ENCODE measurements around the gene HOXD8.

Gene HOXD8

DNA sequence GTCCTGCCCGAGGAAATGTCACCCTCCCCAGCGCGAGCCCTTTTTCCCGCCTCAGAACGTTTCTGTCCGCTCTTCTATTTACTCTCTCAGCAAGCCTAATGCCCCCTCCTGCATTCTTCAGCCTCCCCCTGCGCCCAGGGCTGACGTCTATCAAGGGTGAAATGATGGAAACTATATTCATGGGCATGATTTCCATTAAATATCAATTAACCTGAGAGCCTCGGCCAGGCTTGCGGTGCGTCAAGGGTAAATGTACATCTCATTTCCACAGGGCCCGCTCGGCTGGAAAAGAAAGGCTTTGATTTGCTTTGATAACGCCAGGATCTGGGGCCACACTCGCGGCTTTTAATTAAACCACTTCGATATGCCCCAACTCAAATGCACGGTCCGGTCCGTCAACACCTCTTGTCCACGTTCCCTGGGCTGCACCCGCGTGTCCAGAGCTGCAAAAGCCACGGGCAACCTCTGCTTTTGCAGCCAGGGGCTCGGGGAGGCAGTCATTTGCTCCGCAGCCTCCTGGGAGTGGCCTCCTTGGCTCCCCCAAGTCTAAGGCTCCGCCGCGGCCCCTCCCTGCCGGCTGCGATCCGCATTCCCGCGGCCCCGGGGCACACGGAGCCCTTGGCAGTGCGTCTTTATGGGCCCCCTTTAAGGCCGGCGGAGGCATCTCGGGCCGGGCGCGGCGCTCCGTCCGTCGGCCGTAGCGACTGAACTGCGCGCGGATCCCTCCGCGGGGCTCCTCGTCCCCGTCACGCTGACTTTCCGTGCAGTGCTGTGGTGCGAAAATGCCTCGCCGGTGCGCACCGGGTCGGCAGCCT, at the start of gene HOXD8:
TSS of gene HOXD8 (plus strand) at position 724 of the 815 bp plus-strand sequence. CDS start 662 bp downstream, outside the sequence.
- no peak for DNase-seq (ENCODE audit: low spot score)
- TF ChIP-seq, protein P1, sequence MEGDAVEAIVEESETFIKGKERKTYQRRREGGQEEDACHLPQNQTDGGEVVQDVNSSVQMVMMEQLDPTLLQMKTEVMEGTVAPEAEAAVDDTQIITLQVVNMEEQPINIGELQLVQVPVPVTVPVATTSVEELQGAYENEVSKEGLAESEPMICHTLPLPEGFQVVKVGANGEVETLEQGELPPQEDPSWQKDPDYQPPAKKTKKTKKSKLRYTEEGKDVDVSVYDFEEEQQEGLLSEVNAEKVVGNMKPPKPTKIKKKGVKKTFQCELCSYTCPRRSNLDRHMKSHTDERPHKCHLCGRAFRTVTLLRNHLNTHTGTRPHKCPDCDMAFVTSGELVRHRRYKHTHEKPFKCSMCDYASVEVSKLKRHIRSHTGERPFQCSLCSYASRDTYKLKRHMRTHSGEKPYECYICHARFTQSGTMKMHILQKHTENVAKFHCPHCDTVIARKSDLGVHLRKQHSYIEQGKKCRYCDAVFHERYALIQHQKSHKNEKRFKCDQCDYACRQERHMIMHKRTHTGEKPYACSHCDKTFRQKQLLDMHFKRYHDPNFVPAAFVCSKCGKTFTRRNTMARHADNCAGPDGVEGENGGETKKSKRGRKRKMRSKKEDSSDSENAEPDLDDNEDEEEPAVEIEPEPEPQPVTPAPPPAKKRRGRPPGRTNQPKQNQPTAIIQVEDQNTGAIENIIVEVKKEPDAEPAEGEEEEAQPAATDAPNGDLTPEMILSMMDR (IDR thresholded peaks at IDR 0.05; ENCODE audit: extremely low read depth, insufficient read depth, missing control alignments): no peak
- in situ Hi-C loops (cut with MboI; ENCODE audit: low pct_unique_long_range_greater_than_20kb, low sequenced_read_pairs, unreplicated experiment): loop anchor here (10.0 kb wide), 1 partner anchor 1026 kb away; no protein-coding TSS in a partner anchor

DNA sequence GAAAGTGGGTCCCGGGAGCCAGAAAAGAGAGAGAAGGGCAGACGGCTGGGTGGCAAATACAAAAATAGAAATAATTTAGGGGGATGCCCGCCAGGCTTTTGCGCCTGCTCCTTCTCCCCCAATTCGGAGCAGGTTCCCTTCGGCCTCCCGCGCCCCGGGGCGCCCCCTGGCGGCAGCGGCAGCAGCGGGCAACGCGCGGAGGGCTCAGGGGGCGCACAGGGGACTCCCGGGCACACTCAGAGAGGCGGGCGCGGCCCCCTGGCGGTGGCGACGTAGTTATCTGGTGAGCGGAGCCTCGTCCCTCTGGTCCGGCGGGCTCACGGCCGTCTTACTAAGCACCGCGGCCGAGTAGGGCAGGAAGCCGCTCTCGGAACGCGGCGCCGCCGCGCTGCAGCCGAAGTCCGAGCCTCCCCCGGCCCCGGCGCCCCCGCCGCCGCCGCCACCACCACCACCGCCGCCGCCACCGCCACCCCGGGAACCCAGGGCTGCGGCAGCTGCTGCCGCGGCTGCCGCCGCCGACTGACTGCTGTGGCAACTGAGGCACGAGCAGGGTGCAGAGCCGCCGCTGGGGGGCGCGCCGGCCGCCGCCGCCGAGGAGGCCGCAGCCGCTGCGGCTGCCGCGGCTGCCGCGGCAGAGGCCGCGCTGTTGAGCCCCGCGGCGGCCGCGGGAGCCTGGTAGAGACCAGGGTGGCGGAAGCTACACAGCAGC, 49.5 kb upstream of the HOXD8 start:
- TF ChIP-seq, protein P1 (IDR thresholded peaks at IDR 0.05; ENCODE audit: extremely low read depth, insufficient read depth, missing control alignments): peak; percentile 56
- in situ Hi-C loops (cut with MboI; ENCODE audit: low pct_unique_long_range_greater_than_20kb, low sequenced_read_pairs, unreplicated experiment): loop anchor here (25.0 kb wide), 2 partner anchors 393 to 1743 kb away; partner anchors contain the start of gene SP9
- peak; percentile 69 for DNase-seq (ENCODE audit: low spot score)

DNA sequence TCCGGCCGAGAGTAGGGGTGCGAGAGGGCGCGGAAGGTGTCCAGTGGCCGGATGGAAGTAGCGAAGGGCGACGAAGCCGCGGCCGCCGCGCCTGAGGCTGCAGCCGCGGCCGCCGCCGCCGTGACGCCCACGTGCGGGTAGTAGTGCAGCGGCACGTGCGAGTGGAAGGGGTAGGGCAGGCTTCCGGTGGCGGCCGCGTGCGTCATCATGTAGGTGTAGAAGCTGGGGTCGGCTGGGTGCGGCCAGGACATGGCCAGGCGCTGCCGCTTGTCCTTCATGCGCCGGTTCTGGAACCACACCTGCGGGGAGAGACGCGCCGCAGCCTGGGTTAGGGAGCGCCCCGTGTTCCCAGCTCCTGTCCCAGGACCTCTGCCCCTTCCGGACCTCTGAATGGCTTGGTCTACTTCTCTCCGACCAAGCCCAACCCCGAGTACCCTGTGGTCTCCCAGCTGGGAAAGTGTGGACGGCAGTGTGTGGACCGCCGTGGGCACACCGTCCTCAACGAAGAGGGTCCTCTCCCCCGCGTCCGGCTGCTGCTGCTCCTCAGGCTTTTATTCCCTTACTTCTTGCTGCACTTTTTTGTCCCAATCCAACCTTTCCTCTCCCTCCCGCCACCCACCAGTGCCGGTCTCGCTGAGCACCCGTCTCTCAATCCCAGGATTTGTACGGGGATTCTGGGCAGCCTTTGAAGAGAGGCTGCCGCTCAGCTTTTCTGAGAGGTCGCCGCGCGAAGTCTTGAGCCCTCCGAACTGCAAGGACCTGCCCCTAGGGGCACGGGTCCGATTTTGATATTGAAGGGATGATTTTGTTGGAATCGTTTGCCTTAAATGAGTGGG, 48.7 kb upstream of the HOXD8 start:
- TF ChIP-seq, protein P1 (IDR thresholded peaks at IDR 0.05; ENCODE audit: extremely low read depth, insufficient read depth, missing control alignments): no peak
- peak; percentile 38 for DNase-seq (ENCODE audit: low spot score)
- in situ Hi-C loops (cut with MboI; ENCODE audit: low pct_unique_long_range_greater_than_20kb, low sequenced_read_pairs, unreplicated experiment): loop anchor here (25.0 kb wide), 2 partner anchors 393 to 1743 kb away; partner anchors contain the start of gene SP9

DNA sequence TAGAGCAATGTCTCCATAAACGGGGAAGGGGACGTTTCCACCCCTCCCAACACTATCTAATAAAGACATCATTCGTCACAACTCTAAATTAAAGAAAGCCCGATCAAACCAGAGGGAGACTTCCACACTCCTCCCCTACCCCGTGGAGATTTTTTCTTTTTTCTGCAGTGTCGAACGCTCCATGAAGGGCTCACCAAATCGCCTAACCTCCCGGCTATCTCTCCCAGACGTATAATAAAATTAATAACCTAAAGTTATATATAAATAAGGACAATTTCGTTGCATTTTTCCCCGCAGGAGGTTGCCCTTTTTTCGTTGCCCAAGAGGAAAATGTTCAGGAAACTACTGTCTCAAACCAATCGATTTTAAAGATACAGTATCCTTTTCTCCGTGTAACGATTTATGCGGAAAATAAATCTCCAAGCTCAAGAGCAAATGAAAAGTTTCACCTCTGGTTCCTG, 48.1 kb upstream of the HOXD8 start:
- in situ Hi-C loops (cut with MboI; ENCODE audit: low pct_unique_long_range_greater_than_20kb, low sequenced_read_pairs, unreplicated experiment): loop anchor here (25.0 kb wide), 2 partner anchors 394 to 1744 kb away; partner anchors contain the start of gene SP9
- TF ChIP-seq, protein P1 (IDR thresholded peaks at IDR 0.05; ENCODE audit: extremely low read depth, insufficient read depth, missing control alignments): no peak
- peak; percentile 30 for DNase-seq (ENCODE audit: low spot score)

DNA sequence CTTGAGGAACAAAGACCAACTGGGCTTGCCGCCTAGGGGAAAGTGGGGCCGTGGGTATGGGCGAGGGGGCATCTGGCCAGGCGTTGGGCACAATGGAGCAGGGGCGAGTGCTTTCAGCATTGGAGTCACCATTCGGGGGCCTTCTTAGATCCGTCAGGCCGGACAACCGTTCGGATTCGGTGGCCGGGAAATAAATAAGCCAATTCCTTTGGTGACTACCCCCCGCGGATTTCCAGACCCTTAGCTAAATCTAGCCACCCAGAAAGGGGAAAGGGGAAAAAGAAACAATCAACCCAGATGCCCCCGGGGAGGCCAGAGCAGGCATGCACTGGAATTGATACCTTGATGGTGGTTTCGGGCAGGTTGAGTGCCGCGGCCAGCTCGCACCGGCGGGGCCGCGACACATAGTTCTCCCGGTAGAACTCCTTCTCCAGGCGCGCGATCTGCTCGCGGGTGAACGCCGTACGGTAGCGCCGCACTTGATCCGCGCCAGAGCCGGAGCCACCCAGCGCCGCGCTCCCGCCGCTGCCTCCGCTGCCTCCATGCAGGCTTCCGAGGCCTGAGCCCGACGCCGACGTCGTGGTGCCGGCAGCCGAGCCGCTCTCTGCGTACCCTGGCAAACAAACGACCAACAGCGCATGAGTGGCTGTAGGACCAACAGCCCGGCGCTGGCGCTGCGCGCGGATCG, 47.5 kb upstream of the HOXD8 start:
- in situ Hi-C loops (cut with MboI; ENCODE audit: low pct_unique_long_range_greater_than_20kb, low sequenced_read_pairs, unreplicated experiment): loop anchor here (25.0 kb wide), 2 partner anchors 395 to 1745 kb away; partner anchors contain the start of gene SP9
- DNase-seq (ENCODE audit: low spot score): peak; percentile 41
- TF ChIP-seq, protein P1 (IDR thresholded peaks at IDR 0.05; ENCODE audit: extremely low read depth, insufficient read depth, missing control alignments): no peak
